GM19463 (cell line): ENCODE measurements around the gene TNF.

Source experiments
- ATAC-seq: cut with Tn5 transposase; IDR thresholded peaks from one replicate; pipeline ENCODE4 v1.9.1; 2021; ENCODE audit warnings: mild to moderate bottlenecking, moderate library complexity; ENCODE audit not compliant: unreplicated experiment

Gene TNF

DNA sequence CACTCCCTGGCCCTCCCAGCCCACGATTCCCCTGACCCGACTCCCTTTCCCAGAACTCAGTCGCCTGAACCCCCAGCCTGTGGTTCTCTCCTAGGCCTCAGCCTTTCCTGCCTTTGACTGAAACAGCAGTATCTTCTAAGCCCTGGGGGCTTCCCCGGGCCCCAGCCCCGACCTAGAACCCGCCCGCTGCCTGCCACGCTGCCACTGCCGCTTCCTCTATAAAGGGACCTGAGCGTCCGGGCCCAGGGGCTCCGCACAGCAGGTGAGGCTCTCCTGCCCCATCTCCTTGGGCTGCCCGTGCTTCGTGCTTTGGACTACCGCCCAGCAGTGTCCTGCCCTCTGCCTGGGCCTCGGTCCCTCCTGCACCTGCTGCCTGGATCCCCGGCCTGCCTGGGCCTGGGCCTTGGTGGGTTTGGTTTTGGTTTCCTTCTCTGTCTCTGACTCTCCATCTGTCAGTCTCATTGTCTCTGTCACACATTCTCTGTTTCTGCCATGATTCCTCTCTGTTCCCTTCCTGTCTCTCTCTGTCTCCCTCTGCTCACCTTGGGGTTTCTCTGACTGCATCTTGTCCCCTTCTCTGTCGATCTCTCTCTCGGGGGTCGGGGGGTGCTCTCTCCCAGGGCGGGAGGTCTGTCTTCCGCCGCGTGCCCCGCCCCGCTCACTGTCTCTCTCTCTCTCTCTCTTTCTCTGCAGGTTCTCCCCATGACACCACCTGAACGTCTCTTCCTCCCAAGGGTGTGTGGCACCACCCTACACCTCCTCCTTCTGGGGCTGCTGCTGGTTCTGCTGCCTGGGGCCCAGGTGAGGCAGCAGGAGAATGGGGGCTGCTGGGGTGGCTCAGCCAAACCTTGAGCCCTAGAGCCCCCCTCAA lies 3.1 kb upstream of the TNF start, which contains the start of gene LTA:
Gene LTA, plus strand, starts transcription at position 249 of the 871 bp plus-strand sequence. Its CDS starts 454 bp downstream, at position 703.
- peak; percentile 41 for ATAC-seq

DNA sequence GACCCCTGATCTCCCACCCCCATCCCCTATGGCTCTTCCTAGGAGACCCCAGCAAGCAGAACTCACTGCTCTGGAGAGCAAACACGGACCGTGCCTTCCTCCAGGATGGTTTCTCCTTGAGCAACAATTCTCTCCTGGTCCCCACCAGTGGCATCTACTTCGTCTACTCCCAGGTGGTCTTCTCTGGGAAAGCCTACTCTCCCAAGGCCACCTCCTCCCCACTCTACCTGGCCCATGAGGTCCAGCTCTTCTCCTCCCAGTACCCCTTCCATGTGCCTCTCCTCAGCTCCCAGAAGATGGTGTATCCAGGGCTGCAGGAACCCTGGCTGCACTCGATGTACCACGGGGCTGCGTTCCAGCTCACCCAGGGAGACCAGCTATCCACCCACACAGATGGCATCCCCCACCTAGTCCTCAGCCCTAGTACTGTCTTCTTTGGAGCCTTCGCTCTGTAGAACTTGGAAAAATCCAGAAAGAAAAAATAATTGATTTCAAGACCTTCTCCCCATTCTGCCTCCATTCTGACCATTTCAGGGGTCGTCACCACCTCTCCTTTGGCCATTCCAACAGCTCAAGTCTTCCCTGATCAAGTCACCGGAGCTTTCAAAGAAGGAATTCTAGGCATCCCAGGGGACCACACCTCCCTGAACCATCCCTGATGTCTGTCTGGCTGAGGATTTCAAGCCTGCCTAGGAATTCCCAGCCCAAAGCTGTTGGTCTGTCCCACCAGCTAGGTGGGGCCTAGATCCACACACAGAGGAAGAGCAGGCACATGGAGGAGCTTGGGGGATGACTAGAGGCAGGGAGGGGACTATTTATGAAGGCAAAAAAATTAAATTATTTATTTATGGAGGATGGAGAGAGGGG lies 1.9 kb upstream of the TNF start:
- no peak for ATAC-seq

DNA sequence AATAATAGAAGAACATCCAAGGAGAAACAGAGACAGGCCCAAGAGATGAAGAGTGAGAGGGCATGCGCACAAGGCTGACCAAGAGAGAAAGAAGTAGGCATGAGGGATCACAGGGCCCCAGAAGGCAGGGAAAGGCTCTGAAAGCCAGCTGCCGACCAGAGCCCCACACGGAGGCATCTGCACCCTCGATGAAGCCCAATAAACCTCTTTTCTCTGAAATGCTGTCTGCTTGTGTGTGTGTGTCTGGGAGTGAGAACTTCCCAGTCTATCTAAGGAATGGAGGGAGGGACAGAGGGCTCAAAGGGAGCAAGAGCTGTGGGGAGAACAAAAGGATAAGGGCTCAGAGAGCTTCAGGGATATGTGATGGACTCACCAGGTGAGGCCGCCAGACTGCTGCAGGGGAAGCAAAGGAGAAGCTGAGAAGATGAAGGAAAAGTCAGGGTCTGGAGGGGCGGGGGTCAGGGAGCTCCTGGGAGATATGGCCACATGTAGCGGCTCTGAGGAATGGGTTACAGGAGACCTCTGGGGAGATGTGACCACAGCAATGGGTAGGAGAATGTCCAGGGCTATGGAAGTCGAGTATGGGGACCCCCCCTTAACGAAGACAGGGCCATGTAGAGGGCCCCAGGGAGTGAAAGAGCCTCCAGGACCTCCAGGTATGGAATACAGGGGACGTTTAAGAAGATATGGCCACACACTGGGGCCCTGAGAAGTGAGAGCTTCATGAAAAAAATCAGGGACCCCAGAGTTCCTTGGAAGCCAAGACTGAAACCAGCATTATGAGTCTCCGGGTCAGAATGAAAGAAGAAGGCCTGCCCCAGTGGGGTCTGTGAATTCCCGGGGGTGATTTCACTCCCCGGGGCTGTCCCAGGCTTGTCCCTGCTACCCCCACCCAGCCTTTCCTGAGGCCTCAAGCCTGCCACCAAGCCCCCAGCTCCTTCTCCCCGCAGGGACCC lies 981 bp upstream of the TNF start:
- ATAC-seq: no peak

DNA sequence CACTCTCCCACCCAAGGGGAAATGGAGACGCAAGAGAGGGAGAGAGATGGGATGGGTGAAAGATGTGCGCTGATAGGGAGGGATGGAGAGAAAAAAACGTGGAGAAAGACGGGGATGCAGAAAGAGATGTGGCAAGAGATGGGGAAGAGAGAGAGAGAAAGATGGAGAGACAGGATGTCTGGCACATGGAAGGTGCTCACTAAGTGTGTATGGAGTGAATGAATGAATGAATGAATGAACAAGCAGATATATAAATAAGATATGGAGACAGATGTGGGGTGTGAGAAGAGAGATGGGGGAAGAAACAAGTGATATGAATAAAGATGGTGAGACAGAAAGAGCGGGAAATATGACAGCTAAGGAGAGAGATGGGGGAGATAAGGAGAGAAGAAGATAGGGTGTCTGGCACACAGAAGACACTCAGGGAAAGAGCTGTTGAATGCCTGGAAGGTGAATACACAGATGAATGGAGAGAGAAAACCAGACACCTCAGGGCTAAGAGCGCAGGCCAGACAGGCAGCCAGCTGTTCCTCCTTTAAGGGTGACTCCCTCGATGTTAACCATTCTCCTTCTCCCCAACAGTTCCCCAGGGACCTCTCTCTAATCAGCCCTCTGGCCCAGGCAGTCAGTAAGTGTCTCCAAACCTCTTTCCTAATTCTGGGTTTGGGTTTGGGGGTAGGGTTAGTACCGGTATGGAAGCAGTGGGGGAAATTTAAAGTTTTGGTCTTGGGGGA lies 754 bp downstream of the TNF start:
- ATAC-seq: no peak

DNA sequence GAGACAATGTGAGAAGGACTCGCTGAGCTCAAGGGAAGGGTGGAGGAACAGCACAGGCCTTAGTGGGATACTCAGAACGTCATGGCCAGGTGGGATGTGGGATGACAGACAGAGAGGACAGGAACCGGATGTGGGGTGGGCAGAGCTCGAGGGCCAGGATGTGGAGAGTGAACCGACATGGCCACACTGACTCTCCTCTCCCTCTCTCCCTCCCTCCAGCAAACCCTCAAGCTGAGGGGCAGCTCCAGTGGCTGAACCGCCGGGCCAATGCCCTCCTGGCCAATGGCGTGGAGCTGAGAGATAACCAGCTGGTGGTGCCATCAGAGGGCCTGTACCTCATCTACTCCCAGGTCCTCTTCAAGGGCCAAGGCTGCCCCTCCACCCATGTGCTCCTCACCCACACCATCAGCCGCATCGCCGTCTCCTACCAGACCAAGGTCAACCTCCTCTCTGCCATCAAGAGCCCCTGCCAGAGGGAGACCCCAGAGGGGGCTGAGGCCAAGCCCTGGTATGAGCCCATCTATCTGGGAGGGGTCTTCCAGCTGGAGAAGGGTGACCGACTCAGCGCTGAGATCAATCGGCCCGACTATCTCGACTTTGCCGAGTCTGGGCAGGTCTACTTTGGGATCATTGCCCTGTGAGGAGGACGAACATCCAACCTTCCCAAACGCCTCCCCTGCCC lies 1.7 kb downstream of the TNF start:
- ATAC-seq: no peak

DNA sequence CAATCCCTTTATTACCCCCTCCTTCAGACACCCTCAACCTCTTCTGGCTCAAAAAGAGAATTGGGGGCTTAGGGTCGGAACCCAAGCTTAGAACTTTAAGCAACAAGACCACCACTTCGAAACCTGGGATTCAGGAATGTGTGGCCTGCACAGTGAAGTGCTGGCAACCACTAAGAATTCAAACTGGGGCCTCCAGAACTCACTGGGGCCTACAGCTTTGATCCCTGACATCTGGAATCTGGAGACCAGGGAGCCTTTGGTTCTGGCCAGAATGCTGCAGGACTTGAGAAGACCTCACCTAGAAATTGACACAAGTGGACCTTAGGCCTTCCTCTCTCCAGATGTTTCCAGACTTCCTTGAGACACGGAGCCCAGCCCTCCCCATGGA lies 2.2 kb downstream of the TNF start:
- ATAC-seq: no peak

DNA sequence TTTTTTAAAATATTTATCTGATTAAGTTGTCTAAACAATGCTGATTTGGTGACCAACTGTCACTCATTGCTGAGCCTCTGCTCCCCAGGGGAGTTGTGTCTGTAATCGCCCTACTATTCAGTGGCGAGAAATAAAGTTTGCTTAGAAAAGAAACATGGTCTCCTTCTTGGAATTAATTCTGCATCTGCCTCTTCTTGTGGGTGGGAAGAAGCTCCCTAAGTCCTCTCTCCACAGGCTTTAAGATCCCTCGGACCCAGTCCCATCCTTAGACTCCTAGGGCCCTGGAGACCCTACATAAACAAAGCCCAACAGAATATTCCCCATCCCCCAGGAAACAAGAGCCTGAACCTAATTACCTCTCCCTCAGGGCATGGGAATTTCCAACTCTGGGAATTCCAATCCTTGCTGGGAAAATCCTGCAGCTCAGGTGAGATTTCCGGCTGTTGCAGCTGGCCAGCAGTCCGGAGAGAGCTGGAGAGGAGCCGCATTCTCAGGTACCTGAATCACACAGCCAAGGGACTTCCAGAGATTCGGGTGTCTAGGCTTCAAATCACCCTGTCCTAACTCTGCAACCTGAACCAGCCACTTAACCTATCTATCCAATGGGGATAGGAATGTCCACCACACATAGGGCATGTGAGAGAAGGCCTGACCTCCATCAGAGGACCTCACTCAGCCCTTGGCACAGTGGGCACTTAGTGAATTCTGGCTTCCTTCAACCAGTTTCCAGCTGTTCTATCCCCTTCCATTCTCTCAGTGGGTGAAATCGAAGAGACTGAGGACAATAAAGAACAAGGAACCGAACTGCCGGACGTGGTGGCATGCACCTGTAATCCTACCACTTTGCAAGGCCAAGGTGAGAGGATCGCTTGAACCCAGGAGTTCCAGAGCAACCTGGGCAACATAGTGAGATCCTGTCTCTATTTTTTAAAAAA lies 3.1 kb downstream of the TNF start:
- no peak for ATAC-seq

DNA sequence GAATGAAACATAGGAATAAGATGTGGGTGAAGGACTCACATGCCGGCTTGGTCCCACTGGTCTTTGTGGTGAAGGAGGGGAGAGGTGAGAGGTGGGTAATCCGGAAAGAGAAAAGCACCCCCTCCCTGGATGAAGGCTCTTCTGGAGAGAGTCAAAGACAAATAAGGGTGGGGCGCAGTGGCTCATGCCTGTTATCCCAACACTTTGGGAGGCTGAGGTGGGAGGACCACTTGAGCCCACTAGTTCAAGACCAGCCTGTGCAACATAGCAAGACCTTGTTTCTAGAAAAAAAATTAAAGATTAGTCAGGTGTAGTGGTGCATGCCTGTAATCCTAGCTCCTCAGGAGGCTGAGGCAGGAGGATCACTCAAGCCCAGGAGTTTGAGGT lies 3.7 kb downstream of the TNF start:
- ATAC-seq: no peak

DNA sequence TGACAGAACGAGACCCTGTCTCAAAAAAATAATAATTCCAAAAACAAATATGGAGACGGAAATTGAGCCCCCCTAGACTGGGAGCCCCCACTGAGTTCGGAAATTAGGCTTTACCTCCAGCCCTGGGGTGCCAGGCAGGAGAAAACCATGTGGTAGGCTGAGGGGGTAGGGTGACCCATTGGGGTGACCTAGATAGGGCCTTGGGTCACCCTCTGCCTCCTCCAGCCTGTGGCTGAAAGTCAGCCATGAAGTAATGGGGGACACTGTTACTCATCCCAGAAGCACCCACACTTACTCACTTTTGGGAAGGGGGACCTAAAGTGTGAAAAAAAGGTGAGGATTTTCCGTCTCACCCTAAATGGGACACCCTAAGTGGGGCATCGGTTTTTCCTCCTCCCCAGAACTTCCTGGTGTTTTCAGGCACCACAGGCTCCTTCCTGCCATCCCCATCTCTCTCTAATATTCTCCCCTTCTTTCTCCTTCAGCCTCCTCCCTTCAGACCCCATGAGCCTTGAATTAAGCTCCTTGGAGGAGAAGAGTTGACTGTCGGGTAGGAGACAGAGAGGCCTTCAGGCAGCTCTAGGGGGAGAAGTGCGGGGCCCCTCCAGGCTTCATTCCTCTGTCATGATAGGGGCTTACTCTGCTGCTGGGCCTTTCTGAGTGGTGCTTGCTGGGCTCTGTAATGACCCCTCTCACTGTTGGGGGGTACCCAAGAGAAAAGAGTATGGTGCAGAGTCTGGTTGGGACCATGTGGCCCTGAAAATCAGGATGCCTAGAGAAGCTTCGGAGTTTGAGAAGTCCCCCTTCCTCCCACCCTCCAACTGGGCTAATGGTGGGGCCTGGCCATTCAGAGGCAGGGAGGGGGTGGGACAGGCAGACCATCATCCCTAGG lies 4.4 kb downstream of the TNF start:
- ATAC-seq: no peak

DNA sequence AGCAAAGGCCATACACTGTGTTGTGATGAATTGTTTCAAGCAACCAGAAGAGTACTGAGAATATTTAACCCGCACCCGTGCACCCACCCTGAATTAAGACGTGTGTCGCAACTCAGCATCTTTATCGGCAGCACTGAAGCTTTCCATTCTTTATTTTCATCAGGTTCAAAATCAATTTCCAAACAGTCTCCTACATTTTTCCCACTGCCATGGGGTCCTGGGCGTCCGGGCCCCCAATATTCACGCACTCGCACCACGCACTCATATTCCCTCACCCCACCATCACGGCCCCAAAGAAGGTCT lies 5.0 kb downstream of the TNF start:
- ATAC-seq: no peak

DNA sequence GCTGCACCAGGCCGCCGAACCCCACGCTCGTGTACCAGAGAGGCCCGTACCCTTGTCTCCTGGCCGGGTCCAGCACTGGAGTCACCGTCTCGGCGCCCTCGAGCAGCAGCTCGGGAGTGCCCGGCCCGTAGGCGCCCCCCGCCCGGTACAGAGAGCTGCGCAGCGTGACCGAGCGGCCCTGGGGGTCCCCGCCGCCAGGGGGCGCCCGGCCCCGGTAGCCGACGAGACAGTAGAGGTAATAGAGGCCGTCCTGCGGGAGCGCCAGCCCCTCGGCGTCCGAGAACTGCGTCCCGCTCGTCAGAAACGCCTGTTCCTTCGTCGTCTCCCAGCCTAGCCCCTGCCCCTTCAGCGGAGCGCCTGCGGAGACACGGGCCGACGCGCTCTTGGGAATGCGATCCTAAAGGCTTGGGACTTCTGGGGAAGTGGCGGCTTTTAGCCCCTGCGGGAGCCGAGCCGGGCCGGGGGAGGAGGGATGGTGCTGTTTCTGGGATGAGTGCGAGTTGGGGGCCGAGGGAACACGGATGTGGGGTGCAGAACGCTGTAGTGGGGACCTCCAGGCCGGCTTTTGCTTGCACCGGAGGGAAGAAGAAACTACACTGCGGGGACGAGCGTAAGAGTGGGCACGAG lies 5.6 kb downstream of the TNF start:
- no peak for ATAC-seq

DNA sequence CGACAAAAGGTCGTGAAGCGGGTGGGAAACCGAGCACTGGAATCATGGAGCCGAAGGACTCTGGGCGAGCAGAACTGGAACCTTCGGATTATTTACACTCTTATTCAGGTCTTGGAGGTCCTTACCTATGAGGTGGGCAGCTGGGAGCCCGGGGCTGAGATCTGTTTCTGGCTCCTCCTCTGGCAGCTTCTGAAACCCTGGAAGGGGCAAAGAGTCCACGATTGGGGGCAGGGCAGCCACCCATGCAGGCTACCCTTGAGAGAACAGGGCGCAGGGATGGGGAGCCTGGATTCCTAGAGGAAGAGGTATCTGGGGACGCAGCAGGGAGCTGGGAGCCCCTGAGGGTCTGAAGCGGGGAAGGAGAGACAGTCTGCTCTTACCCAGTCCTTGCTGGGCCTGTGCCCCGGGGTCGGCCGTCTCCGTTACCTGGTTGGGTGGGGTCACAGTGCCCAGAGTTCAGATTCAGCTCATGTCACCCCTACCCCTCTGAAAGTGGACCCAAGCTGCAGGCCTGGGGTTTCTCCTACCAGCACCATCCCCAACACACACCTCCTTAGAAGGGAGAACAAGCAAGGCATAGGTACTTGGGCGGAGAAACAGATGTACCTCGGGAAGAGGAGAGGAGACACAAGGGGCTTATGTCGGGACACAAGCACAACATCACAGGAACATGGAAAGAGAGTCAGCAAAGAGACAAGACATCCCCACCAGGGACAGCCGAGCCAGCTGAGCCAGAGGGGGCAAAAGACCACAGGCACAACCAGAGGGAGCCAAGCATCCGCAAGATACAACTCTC lies 6.3 kb downstream of the TNF start:
- no peak for ATAC-seq

DNA sequence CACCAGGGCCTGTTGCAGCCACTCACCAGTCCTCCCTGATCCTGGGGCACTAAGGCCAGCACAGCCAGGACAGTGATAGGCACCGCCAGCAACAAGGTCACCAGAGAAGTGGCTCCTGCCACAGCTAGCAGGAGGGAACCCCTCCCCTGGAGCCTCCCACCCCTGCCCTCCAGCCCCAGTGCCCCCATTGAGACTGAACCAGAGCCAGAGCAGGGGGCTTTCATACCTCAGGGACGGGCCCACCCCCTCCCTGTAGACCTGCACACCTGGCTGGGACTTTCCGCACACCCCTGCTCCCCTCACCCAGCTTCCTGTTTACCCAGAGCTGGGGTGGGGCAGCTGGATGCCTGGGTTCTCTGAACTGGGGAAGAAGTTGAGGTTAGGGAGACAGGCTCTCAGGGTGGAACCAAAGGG lies 6.9 kb downstream of the TNF start, which contains the start of gene LTB:
Gene LTB, minus strand, starts transcription at position 195 of the 414 bp plus-strand sequence. Its CDS starts 7 bp downstream, at position 188.
- ATAC-seq: no peak

DNA sequence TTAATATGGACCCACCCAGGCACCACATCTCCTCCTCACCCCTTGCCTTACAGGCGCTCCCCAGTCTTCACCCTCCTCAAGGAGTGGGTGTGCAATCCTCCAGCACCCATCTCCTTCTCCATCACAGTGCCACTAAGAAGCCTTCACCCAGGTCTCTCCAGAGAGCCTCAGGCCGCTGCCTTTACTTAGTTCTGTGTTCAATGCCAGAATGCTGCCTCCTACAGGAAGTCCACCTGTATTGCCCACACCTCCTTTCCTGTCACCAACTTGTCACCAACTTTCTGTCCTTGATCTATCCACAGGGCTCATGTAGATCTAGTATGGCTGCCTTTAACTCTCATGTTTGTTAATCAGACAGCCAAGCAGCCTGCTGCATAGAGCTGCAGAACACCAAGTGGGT lies 10.1 kb downstream of the TNF start:
- ATAC-seq: no peak

DNA sequence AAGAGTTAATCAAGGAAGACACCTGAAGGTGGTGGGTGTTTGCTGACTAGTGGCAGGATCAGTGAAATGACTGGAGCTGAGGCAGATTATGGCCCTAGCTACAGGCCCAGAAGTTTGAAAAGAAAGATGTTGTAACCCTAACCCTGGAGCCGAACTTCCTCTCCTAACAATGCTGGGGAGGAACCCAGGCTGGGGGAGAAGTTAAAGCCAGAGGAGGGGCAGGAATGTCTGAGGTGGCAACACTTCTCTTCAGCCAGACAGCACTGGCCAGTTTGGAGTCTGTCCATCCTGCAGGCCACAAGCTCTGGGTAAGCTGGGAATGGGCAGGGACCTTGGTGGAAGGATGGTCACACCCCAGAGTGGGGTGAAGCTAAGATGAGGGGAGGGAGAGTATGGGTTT lies 10.6 kb downstream of the TNF start, which contains the start of gene LST1:
Gene LST1, plus strand, starts transcription at position 270 of the 400 bp plus-strand sequence. CDS start 1,023 bp downstream, outside the sequence.
- ATAC-seq: no peak
